Stimulated activated CD8-positive, alpha-beta memory T cell treated with anti-CD3 and anti-CD28 coated beads, Interleukin-4, amount 100 ng/mL, for 1 hour (primary cell): ENCODE data around the gene NRIP3.

Experiments used
- DNase-seq, 2 donors: peaks; one replicate each; pipeline ENCODE4 v3.0.0-alpha.2; 2020; ENCODE audit warnings: low read depth in 2 of 2, low spot score in 1 of 2

NRIP3 gene

DNA sequence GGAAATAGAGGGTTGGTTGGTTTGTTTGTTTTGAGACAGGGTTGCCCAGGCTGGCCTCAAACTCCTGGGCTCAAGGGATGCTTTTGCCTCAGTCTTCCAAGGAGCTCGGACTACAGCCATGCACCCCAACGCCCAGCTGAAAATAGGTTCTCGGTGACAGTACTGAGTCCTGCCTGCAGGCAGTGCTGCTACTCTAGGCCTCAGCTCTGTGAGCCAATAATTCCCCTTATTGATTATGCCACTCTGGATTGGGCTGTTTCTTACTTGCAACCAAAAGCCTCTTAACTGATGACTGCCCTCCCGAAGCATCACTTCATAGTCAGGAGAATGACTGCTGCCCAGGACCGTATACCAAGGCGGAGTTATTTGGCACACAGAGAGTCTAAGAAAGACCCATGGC is 69.9 kb downstream of the NRIP3 start:
- no peak for DNase-seq

DNA sequence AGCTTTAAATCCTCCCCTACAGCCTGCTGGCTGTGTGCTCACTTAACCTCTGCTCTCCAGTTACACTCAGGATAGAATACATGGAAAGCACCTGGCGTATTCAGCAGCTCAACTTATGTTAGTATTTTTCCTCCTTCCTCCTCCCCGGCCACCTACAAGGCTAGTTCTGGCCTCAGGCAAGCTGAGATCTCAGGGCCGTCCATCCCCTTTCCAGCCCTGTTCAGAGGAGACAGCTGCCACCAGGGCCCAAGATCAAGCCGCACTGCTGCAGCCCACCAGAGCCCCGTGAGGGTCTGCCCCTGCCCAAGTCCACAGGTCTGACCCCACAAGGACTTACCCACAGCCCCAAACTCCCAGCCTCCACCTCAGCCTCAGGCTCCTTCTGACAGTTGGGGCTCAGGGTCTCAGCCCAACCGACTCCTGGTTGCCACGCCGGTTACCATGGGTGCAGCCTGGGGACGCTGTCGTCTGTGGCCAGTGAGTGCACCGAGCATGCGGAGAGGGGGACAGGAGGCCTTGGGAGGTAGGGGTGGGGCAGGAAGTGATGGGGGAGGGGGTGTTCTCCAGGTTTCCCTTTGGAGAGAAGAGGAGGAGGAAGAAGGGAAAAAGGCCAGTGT is 71.1 kb downstream of the NRIP3 start, which contains the start of gene C11orf16:
TSS of gene C11orf16 (minus strand) at position 384 of the 617 bp plus-strand sequence. CDS start 639 bp downstream, outside the sequence.
- no peak for DNase-seq
